ENCODE measurements around the gene ATF4. TPM values are rescaled to one million over a fixed set of nuclear protein-coding genes. Genes with fewer than 3 reads are reported as not detected.
"Not testable (repeated sequence)": the region's sequence is repeated elsewhere in the genome, so short reads cannot be mapped to it uniquely, and the experiment has no call there.

The ATF4 gene
- total RNA-seq, 1 donor from 2014 or later, result 315 TPM

GRCh38 chr22:39504071-39504470, 16.3 kb upstream of the ATF4 start:
- no peak for TF ChIP-seq CTCF (conservative IDR thresholded peaks at IDR 0.05)
- Mint-ChIP-seq H3K4me1 (ENCODE audit: unreplicated experiment) (peaks cover 31% of the 10 kb centered on the region), H3K4me3 (peak overlapping the region; percentile 96), H3K36me3 (peaks cover 14% of the 10 kb centered on the region), H3K27me3 (no peaks in the 10 kb centered on the region), H3K9me3 (no peaks in the 10 kb centered on the region), H3K27ac (no peak overlapping the region)
- no peak for DNase-seq (ENCODE audit: extremely low spot score, unreplicated experiment)

- H3K4me3 Mint-ChIP-seq; DNase-seq (ENCODE audit: extremely low spot score, unreplicated experiment); H3K9me3 Mint-ChIP-seq; H3K27me3 Mint-ChIP-seq: not testable (repeated sequence)
- Mint-ChIP-seq H3K4me1 (ENCODE audit: unreplicated experiment) (peaks cover 13% of the 10 kb centered on the region), H3K27ac (peak overlapping the region; percentile 28), H3K36me3 (peaks cover 17% of the 10 kb centered on the region)
Measured at GRCh38 chr22:39507021-39507420, 13.3 kb upstream of the ATF4 start.

GRCh38 chr22:39508393-39508792, 12.0 kb upstream of the ATF4 start:
- no peaks in the 10 kb centered on the region for H3K9me3 Mint-ChIP-seq
- no peak overlapping the region for H3K4me3 Mint-ChIP-seq
- H3K4me1 Mint-ChIP-seq (ENCODE audit: unreplicated experiment), result peaks cover 4% of the 10 kb centered on the region
- H3K27me3 Mint-ChIP-seq, result no peaks in the 10 kb centered on the region
- H3K27ac Mint-ChIP-seq, result no peak overlapping the region
- peaks cover 17% of the 10 kb centered on the region for H3K36me3 Mint-ChIP-seq
- TF ChIP-seq CTCF (conservative IDR thresholded peaks at IDR 0.05), result no peak
- no peak for DNase-seq (ENCODE audit: extremely low spot score, unreplicated experiment)

- no peaks in the 10 kb centered on the region for H3K27me3 Mint-ChIP-seq
- no peak overlapping the region for H3K27ac Mint-ChIP-seq
- no peaks in the 10 kb centered on the region for H3K4me1 Mint-ChIP-seq (ENCODE audit: unreplicated experiment)
- H3K36me3 Mint-ChIP-seq, result peaks cover 20% of the 10 kb centered on the region
- no peak overlapping the region for H3K4me3 Mint-ChIP-seq
- no peaks in the 10 kb centered on the region for H3K9me3 Mint-ChIP-seq
- TF ChIP-seq CTCF (conservative IDR thresholded peaks at IDR 0.05), result no peak
- DNase-seq (ENCODE audit: extremely low spot score, unreplicated experiment), result no peak
Measured at GRCh38 chr22:39510529-39511149, 9.7 kb upstream of the ATF4 start.

GRCh38 chr22:39511226-39511625, 9.1 kb upstream of the ATF4 start:
- H3K4me3 Mint-ChIP-seq, result no peak overlapping the region
- no peak overlapping the region for H3K27ac Mint-ChIP-seq
- H3K4me1 Mint-ChIP-seq (ENCODE audit: unreplicated experiment), result no peaks in the 10 kb centered on the region
- H3K9me3 Mint-ChIP-seq, result no peaks in the 10 kb centered on the region
- no peak for DNase-seq (ENCODE audit: extremely low spot score, unreplicated experiment)
- TF ChIP-seq CTCF (conservative IDR thresholded peaks at IDR 0.05), result no peak
- H3K27me3 Mint-ChIP-seq, result no peaks in the 10 kb centered on the region
- peaks cover 22% of the 10 kb centered on the region for H3K36me3 Mint-ChIP-seq

- no peak overlapping the region for H3K4me3 Mint-ChIP-seq
- no peak for TF ChIP-seq CTCF (conservative IDR thresholded peaks at IDR 0.05)
- no peaks in the 10 kb centered on the region for H3K27me3 Mint-ChIP-seq
- no peak for DNase-seq (ENCODE audit: extremely low spot score, unreplicated experiment)
- no peak overlapping the region for H3K27ac Mint-ChIP-seq
- peaks cover 22% of the 10 kb centered on the region for H3K36me3 Mint-ChIP-seq
- no peaks in the 10 kb centered on the region for H3K4me1 Mint-ChIP-seq (ENCODE audit: unreplicated experiment)
- H3K9me3 Mint-ChIP-seq, result no peaks in the 10 kb centered on the region
Measured at GRCh38 chr22:39512026-39512425, 8.3 kb upstream of the ATF4 start.
